HEK293 (cell line): ENCODE measurements around the gene DMD.

Experiments
- ATF2 ChIP-seq: fragments of 450-650 bp; formaldehyde crosslinking; IDR thresholded peaks from 2 replicates; pipeline ENCODE4 v1.5.1; 2016; ENCODE audit warnings: missing biosample characterization, missing genetic modification characterization, low read depth
- CTCF ChIP-seq: fragments of 450-650 bp; formaldehyde crosslinking; IDR thresholded peaks from 2 replicates; pipeline ENCODE4 v1.5.1; 2016; ENCODE audit warnings: missing biosample characterization, missing genetic modification characterization
- ZBTB8A ChIP-seq: fragments of 450-650 bp; formaldehyde crosslinking; IDR thresholded peaks from 2 replicates; pipeline ENCODE4 v1.5.1; 2016; ENCODE audit warnings: missing biosample characterization, missing genetic modification characterization
- ZNF292 ChIP-seq: fragments of 450-650 bp; formaldehyde crosslinking; IDR thresholded peaks from 2 replicates; pipeline ENCODE4 v1.5.1; 2016; ENCODE audit warnings: low read depth, missing biosample characterization, missing genetic modification characterization, borderline replicate concordance
- ZNF623 ChIP-seq: fragments of 450-650 bp; formaldehyde crosslinking; IDR thresholded peaks from 2 replicates; pipeline ENCODE4 v1.5.1; 2016; ENCODE audit warnings: missing biosample characterization, missing genetic modification characterization
- TF ChIP-seq, protein P1 (sequence below): fragments of 450-650 bp; formaldehyde crosslinking; IDR thresholded peaks from 2 replicates; pipeline ENCODE4 v1.5.1; 2016; ENCODE audit warnings: missing biosample characterization, missing genetic modification characterization
- TF ChIP-seq, protein P2 (sequence below): fragments of 450-650 bp; formaldehyde crosslinking; optimal IDR thresholded peaks from 2 replicates; pipeline ENCODE3; 2016; ENCODE audit warnings: missing biosample characterization, mild to moderate bottlenecking, missing genetic modification characterization

DNA sequence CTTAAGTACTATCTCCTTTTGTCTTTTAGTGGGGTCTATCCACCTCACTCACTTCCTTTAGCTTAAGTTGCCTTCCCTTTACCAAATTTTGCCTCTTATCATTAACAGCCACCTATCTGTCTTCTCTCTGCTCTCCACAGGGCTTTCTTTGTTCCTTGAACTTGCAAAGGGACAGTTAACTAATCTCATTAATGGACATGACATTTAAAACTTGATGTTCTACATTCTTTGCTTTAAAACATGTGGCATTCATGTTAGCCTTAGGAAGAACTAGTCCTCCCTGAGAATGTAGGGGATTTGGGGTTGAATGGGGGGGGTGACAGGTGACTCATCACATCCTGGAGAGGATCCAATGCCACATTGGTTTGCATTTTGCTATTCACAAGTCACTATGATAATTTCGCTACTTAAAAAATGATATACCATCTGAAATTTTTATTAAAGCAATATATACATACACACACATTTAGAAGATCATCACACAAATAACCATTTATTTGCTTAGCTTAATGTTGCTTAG is 41.0 kb upstream of the DMD start:
- no peak for TF ChIP-seq ZBTB8A (tag by site-specific recombination)
- TF ChIP-seq ZNF292 (tag by site-specific recombination) = no peak
- no peak for TF ChIP-seq ATF2 (tag by site-specific recombination)
- TF ChIP-seq ZNF623 (tag by site-specific recombination) = no peak
- TF ChIP-seq CTCF (tag by site-specific recombination) = no peak
- TF ChIP-seq, protein P1, sequence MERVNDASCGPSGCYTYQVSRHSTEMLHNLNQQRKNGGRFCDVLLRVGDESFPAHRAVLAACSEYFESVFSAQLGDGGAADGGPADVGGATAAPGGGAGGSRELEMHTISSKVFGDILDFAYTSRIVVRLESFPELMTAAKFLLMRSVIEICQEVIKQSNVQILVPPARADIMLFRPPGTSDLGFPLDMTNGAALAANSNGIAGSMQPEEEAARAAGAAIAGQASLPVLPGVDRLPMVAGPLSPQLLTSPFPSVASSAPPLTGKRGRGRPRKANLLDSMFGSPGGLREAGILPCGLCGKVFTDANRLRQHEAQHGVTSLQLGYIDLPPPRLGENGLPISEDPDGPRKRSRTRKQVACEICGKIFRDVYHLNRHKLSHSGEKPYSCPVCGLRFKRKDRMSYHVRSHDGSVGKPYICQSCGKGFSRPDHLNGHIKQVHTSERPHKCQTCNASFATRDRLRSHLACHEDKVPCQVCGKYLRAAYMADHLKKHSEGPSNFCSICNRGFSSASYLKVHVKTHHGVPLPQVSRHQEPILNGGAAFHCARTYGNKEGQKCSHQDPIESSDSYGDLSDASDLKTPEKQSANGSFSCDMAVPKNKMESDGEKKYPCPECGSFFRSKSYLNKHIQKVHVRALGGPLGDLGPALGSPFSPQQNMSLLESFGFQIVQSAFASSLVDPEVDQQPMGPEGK = no peak
- TF ChIP-seq, protein P2, sequence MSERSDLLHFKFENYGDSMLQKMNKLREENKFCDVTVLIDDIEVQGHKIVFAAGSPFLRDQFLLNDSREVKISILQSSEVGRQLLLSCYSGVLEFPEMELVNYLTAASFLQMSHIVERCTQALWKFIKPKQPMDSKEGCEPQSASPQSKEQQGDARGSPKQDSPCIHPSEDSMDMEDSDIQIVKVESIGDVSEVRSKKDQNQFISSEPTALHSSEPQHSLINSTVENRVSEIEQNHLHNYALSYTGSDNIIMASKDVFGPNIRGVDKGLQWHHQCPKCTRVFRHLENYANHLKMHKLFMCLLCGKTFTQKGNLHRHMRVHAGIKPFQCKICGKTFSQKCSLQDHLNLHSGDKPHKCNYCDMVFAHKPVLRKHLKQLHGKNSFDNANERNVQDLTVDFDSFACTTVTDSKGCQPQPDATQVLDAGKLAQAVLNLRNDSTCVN (tag by site-specific recombination) = no peak
